22Rv1 (cell line): ENCODE measurements around the gene NARF.

Experiments used
- CTCF ChIP-seq: fragments of 450-650 bp; IDR thresholded peaks from 2 replicates; pipeline ENCODE4 v1.5.1; 2017; ENCODE audit warnings: mild to moderate bottlenecking
- ZFX ChIP-seq: fragments of 450-650 bp; IDR thresholded peaks from 2 replicates; pipeline ENCODE4 v1.6.1; 2017; ENCODE audit warnings: antibody characterized with exemption, borderline replicate concordance

- TF ChIP-seq CTCF (no peak), ZFX (no peak)
These were observed 3.4 kb downstream of the NARF start for GRCh38 chr17:82461827-82462524.
